C4-2B (cell line): Measurements from ENCODE around the gene IFNG.

Source experiments
- ZFX ChIP-seq: fragments of 450-650 bp; IDR thresholded peaks from 2 replicates; pipeline ENCODE4 v1.6.1; 2017
- TF ChIP-seq, protein P1 (sequence below): fragments of 450-650 bp; conservative IDR thresholded peaks from 2 replicates; pipeline ENCODE4 v1.5.1; 2017; ENCODE audit warnings: mild to moderate bottlenecking

GRCh38 chr12:68206446-68206845 is 46.9 kb upstream of the IFNG start:
- TF ChIP-seq, protein P1, sequence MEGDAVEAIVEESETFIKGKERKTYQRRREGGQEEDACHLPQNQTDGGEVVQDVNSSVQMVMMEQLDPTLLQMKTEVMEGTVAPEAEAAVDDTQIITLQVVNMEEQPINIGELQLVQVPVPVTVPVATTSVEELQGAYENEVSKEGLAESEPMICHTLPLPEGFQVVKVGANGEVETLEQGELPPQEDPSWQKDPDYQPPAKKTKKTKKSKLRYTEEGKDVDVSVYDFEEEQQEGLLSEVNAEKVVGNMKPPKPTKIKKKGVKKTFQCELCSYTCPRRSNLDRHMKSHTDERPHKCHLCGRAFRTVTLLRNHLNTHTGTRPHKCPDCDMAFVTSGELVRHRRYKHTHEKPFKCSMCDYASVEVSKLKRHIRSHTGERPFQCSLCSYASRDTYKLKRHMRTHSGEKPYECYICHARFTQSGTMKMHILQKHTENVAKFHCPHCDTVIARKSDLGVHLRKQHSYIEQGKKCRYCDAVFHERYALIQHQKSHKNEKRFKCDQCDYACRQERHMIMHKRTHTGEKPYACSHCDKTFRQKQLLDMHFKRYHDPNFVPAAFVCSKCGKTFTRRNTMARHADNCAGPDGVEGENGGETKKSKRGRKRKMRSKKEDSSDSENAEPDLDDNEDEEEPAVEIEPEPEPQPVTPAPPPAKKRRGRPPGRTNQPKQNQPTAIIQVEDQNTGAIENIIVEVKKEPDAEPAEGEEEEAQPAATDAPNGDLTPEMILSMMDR: no peak
- no peak for TF ChIP-seq ZFX
